ENCODE measurements around the gene CADPS2. TPM values are rescaled to one million over a fixed set of nuclear protein-coding genes. Genes with fewer than 3 reads are reported as not detected.

CADPS2 gene
- total RNA-seq, 1 donor from 2014 or later, result 0.22 TPM

GRCh38 chr7:122629412-122629953, 256.8 kb downstream of the CADPS2 start:
- Mint-ChIP-seq H3K36me3 (ENCODE audit: unreplicated experiment) (no peaks in the 10 kb centered on the region), H3K4me3 (ENCODE audit: unreplicated experiment) (no peak overlapping the region), H3K9me3 (ENCODE audit: unreplicated experiment) (no peaks in the 10 kb centered on the region), H3K27ac (ENCODE audit: unreplicated experiment) (no peak overlapping the region), H3K27me3 (ENCODE audit: unreplicated experiment) (no peaks in the 10 kb centered on the region), H3K4me1 (ENCODE audit: low read depth, unreplicated experiment) (no peaks in the 10 kb centered on the region)
- TF ChIP-seq CTCF (IDR thresholded peaks at IDR 0.05; ENCODE audit: partially characterized antibody, unreplicated experiment), result no peak
- no peak for DNase-seq

- Mint-ChIP-seq H3K4me3 (ENCODE audit: unreplicated experiment) (no peak overlapping the region), H3K9me3 (ENCODE audit: unreplicated experiment) (no peaks in the 10 kb centered on the region), H3K36me3 (ENCODE audit: unreplicated experiment) (no peaks in the 10 kb centered on the region), H3K4me1 (ENCODE audit: low read depth, unreplicated experiment) (no peaks in the 10 kb centered on the region), H3K27ac (ENCODE audit: unreplicated experiment) (no peak overlapping the region), H3K27me3 (ENCODE audit: unreplicated experiment) (no peaks in the 10 kb centered on the region)
- DNase-seq, result no peak
- TF ChIP-seq CTCF (IDR thresholded peaks at IDR 0.05; ENCODE audit: partially characterized antibody, unreplicated experiment), result no peak
These were observed 257.4 kb downstream of the CADPS2 start for GRCh38 chr7:122628651-122629411.

GRCh38 chr7:122626785-122627184, 259.5 kb downstream of the CADPS2 start:
- Mint-ChIP-seq H3K9me3 (ENCODE audit: unreplicated experiment) (no peaks in the 10 kb centered on the region), H3K4me3 (ENCODE audit: unreplicated experiment) (no peak overlapping the region), H3K36me3 (ENCODE audit: unreplicated experiment) (no peaks in the 10 kb centered on the region), H3K4me1 (ENCODE audit: low read depth, unreplicated experiment) (peaks cover 2% of the 10 kb centered on the region), H3K27me3 (ENCODE audit: unreplicated experiment) (no peaks in the 10 kb centered on the region), H3K27ac (ENCODE audit: unreplicated experiment) (no peak overlapping the region)
- DNase-seq, result no peak
- no peak for TF ChIP-seq CTCF (IDR thresholded peaks at IDR 0.05; ENCODE audit: partially characterized antibody, unreplicated experiment)

- no peaks in the 10 kb centered on the region for H3K36me3 Mint-ChIP-seq (ENCODE audit: unreplicated experiment)
- no peak for TF ChIP-seq CTCF (IDR thresholded peaks at IDR 0.05; ENCODE audit: partially characterized antibody, unreplicated experiment)
- no peaks in the 10 kb centered on the region for H3K9me3 Mint-ChIP-seq (ENCODE audit: unreplicated experiment)
- peaks cover 2% of the 10 kb centered on the region for H3K4me1 Mint-ChIP-seq (ENCODE audit: low read depth, unreplicated experiment)
- H3K4me3 Mint-ChIP-seq (ENCODE audit: unreplicated experiment), result no peak overlapping the region
- H3K27ac Mint-ChIP-seq (ENCODE audit: unreplicated experiment), result no peak overlapping the region
- no peaks in the 10 kb centered on the region for H3K27me3 Mint-ChIP-seq (ENCODE audit: unreplicated experiment)
- no peak for DNase-seq
These were observed 263.6 kb downstream of the CADPS2 start for GRCh38 chr7:122622682-122623081.

- TF ChIP-seq CTCF (IDR thresholded peaks at IDR 0.05; ENCODE audit: partially characterized antibody, unreplicated experiment), result no peak
- Mint-ChIP-seq H3K27ac (ENCODE audit: unreplicated experiment) (no peak overlapping the region), H3K4me3 (ENCODE audit: unreplicated experiment) (no peak overlapping the region), H3K27me3 (ENCODE audit: unreplicated experiment) (no peaks in the 10 kb centered on the region), H3K36me3 (ENCODE audit: unreplicated experiment) (no peaks in the 10 kb centered on the region), H3K4me1 (ENCODE audit: low read depth, unreplicated experiment) (peaks cover 2% of the 10 kb centered on the region), H3K9me3 (ENCODE audit: unreplicated experiment) (no peaks in the 10 kb centered on the region)
- DNase-seq, result no peak
These were observed 266.6 kb downstream of the CADPS2 start for GRCh38 chr7:122619664-122620063.
